ENCODE results near the gene OR8B4. TPM values are rescaled to one million over a fixed set of nuclear protein-coding genes. Genes with fewer than 3 reads are reported as not detected.
"Not testable (repeated sequence)": the region's sequence is repeated elsewhere in the genome, so short reads cannot be mapped to it uniquely, and the experiment has no call there.

Gene OR8B4
- total RNA-seq, 1 experiment from 2014 or later: not detected

GRCh38 chr11:124442442-124442841 lies 17.8 kb upstream of the OR8B4 start:
- DNase-seq (ENCODE audit: low read depth in 1 of 2, low spot score in 2 of 2): no peak
- no peaks in the 10 kb centered on the region for H3K27me3 ChIP-seq (replicated peaks)
- no peaks in the 10 kb centered on the region for H3K36me3 ChIP-seq
- H3K9me3 ChIP-seq (replicated peaks): no peaks in the 10 kb centered on the region
- no peak overlapping the region for H3K4me3 ChIP-seq
- H3K27ac ChIP-seq: no peak overlapping the region
- H3K4me1 ChIP-seq (replicated peaks): no peaks in the 10 kb centered on the region

- Histone ChIP-seq H3K4me3 (no peak overlapping the region), H3K36me3 (no peaks in the 10 kb centered on the region), H3K27ac (no peak overlapping the region), H3K27me3 (replicated peaks) (no peaks in the 10 kb centered on the region), H3K4me1 (replicated peaks) (no peaks in the 10 kb centered on the region), H3K9me3 (replicated peaks) (no peaks in the 10 kb centered on the region)
- no peak for DNase-seq (ENCODE audit: low read depth in 1 of 2, low spot score in 2 of 2)
Observed at GRCh38 chr11:124441519-124441918, 16.8 kb upstream of the OR8B4 start.

DNA sequence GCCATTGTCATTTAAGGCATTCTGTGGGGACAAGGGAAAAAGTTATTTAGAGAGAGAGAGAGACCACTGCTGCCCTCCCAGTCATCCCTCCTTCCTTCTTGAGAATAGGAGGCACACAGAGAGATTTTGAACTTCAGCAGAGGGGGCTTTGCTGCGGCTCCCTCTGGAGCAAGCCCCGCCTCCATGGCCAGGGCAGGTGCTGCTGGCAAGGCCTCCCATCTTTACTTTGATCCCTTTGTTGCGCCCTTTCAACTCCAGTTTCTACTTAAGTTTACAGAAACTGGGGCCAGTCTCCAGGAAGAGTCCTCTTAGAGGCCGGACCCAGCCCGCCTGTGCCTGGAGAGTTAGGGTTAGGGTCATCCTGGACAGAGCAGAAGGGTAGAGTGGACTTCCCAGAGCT lies 16.4 kb upstream of the OR8B4 start:
- H3K27ac ChIP-seq: no peak overlapping the region
- no peaks in the 10 kb centered on the region for H3K4me1 ChIP-seq (replicated peaks)
- H3K4me3 ChIP-seq: no peak overlapping the region
- H3K36me3 ChIP-seq: no peaks in the 10 kb centered on the region
- no peak for DNase-seq (ENCODE audit: low read depth in 1 of 2, low spot score in 2 of 2)
- no peaks in the 10 kb centered on the region for H3K27me3 ChIP-seq (replicated peaks)
- H3K9me3 ChIP-seq (replicated peaks): no peaks in the 10 kb centered on the region

GRCh38 chr11:124440608-124441007 lies 15.9 kb upstream of the OR8B4 start:
- no peak for DNase-seq (ENCODE audit: low read depth in 1 of 2, low spot score in 2 of 2)
- H3K4me1 ChIP-seq (replicated peaks): no peaks in the 10 kb centered on the region

GRCh38 chr11:124434699-124435098 lies 10.0 kb upstream of the OR8B4 start:
- Histone ChIP-seq H3K4me1 (replicated peaks) (no peaks in the 10 kb centered on the region), H3K27me3 (replicated peaks) (no peaks in the 10 kb centered on the region), H3K9me3 (replicated peaks) (no peaks in the 10 kb centered on the region), H3K36me3 (no peaks in the 10 kb centered on the region), H3K4me3 (no peak overlapping the region), H3K27ac (no peak overlapping the region)
- DNase-seq (ENCODE audit: low read depth in 1 of 2, low spot score in 2 of 2): no peak

More at GRCh38 chr11:124440608-124441007, 15.9 kb upstream of the OR8B4 start:
- H3K36me3 ChIP-seq: no peaks in the 10 kb centered on the region
- no peak overlapping the region for H3K27ac ChIP-seq
- no peaks in the 10 kb centered on the region for H3K27me3 ChIP-seq (replicated peaks)
- H3K9me3 ChIP-seq (replicated peaks): no peaks in the 10 kb centered on the region
- H3K4me3 ChIP-seq: no peak overlapping the region

GRCh38 chr11:124429599-124429998 lies 4.9 kb upstream of the OR8B4 start:
- DNase-seq (ENCODE audit: low read depth in 1 of 2, low spot score in 2 of 2): no peak
- Histone ChIP-seq H3K36me3 (no peaks in the 10 kb centered on the region), H3K4me3 (no peak overlapping the region)

GRCh38 chr11:124421043-124421442 lies 3.6 kb downstream of the OR8B4 start:
- Histone ChIP-seq H3K27ac (no peak overlapping the region), H3K4me3 (no peak overlapping the region), H3K36me3 (no peaks in the 10 kb centered on the region), H3K27me3 (replicated peaks) (no peaks in the 10 kb centered on the region), H3K4me1 (replicated peaks) (no peaks in the 10 kb centered on the region), H3K9me3 (replicated peaks) (no peaks in the 10 kb centered on the region)
- DNase-seq (ENCODE audit: low read depth in 1 of 2, low spot score in 2 of 2): no peak

More at GRCh38 chr11:124429599-124429998, 4.9 kb upstream of the OR8B4 start:
- no peaks in the 10 kb centered on the region for H3K4me1 ChIP-seq (replicated peaks)
- H3K9me3 ChIP-seq (replicated peaks): no peaks in the 10 kb centered on the region
- H3K27me3 ChIP-seq (replicated peaks): no peaks in the 10 kb centered on the region
- no peak overlapping the region for H3K27ac ChIP-seq

DNA sequence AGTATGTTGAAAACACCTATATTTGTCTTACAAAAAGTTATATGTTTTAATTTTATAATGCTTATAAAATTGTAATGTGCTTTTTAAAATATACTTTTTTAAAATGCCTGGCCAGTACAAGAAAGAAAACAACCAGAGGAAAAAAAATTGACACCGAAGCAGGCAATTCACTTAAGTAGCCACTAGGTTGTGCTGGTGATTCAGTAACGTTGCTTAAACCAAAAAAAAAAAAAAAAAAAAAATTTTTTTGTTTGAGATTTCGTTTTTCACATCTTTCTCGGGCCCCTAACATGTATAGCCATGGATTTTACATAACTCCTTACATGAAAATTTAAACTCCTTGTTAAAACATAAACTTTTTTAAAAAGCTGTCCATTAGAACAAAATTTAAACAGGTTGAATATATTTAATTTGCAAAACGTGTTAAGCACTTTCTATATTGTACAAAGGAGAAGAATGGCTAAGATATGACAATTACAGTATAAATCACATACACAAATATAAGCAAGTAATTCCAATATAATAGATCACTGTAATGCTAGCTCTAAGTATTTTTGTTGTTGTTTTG lies 9.2 kb downstream of the OR8B4 start:
- Histone ChIP-seq H3K36me3 (no peaks in the 10 kb centered on the region), H3K9me3 (replicated peaks) (no peaks in the 10 kb centered on the region), H3K4me3 (no peak overlapping the region), H3K4me1 (replicated peaks) (no peaks in the 10 kb centered on the region), H3K27me3 (replicated peaks) (no peaks in the 10 kb centered on the region), H3K27ac (no peak overlapping the region)
- DNase-seq (ENCODE audit: low read depth in 1 of 2, low spot score in 2 of 2): no peak

GRCh38 chr11:124409906-124410305 lies 14.8 kb downstream of the OR8B4 start:
- DNase-seq (ENCODE audit: low read depth in 1 of 2, low spot score in 2 of 2): no peak
- no peaks in the 10 kb centered on the region for H3K9me3 ChIP-seq (replicated peaks)
- no peaks in the 10 kb centered on the region for H3K36me3 ChIP-seq
- H3K27ac ChIP-seq: no peak overlapping the region
- no peak overlapping the region for H3K4me3 ChIP-seq
- H3K27me3 ChIP-seq (replicated peaks): no peaks in the 10 kb centered on the region
- H3K4me1 ChIP-seq (replicated peaks): 0 out of 2 replicates have a peak, but pooled peaks cover 3% of the 10 kb centered on the region

DNA sequence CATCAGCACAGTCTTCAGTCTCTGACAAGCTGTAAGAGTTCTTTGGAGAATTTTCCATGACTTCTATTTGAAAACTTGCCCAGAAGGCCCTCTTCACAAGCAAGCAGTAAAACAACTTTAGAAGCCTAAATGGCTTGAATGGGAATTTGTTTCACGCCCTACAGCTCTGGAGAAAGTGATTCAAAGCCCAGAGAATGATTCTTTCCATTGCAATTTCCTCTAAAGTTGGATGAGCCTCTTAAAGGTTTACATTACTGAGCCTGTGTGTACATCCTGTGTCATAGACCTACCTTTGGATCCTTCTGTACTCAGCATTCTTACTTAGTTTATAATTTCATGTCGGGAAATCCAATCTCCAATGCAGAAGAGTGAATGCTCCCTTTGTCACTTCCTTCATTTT lies 19.1 kb downstream of the OR8B4 start:
- Histone ChIP-seq H3K4me1 (replicated peaks) (0 out of 2 replicates have a peak, but pooled peaks cover 3% of the 10 kb centered on the region), H3K27ac (no peak overlapping the region), H3K9me3 (replicated peaks) (no peaks in the 10 kb centered on the region), H3K4me3 (no peak overlapping the region), H3K36me3 (no peaks in the 10 kb centered on the region), H3K27me3 (replicated peaks) (no peaks in the 10 kb centered on the region)
- DNase-seq (ENCODE audit: low read depth in 1 of 2, low spot score in 2 of 2): no peak

- not testable (repeated sequence) for H3K27me3 ChIP-seq (replicated peaks); H3K9me3 ChIP-seq (replicated peaks); DNase-seq (ENCODE audit: low read depth in 1 of 2, low spot score in 2 of 2); H3K36me3 ChIP-seq; H3K4me1 ChIP-seq (replicated peaks); H3K27ac ChIP-seq; H3K4me3 ChIP-seq
Observed at GRCh38 chr11:124403186-124403585, 21.5 kb downstream of the OR8B4 start.

GRCh38 chr11:124402326-124402922 lies 22.2 kb downstream of the OR8B4 start:
- DNase-seq (ENCODE audit: low read depth in 1 of 2, low spot score in 2 of 2): peak; percentile 34 to 71
- Histone ChIP-seq H3K36me3 (no peaks in the 10 kb centered on the region), H3K9me3 (replicated peaks) (no peaks in the 10 kb centered on the region), H3K27me3 (replicated peaks) (no peaks in the 10 kb centered on the region), H3K4me3 (no peak overlapping the region), H3K4me1 (replicated peaks) (0 out of 2 replicates have a peak, but pooled peaks cover 3% of the 10 kb centered on the region), H3K27ac (no peak overlapping the region)

DNA sequence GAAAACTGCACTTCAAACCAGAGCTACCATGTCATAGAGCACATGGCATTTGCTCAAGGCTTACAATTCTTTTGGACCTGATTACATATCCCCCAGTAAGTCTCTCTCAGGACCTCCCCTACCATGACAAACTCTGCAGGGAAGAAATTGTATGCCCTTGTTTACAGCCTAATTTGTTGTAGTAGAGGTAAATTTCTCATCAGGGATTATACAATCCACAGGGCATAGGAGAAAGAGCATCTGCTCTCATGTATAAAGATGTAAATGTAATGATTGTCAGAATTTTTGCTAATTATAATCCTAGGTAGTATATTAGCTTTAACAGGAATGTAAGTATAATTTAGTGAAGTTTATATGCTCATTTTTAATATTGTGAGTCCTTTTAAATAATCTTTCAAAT lies 25.7 kb downstream of the OR8B4 start, which contains the start of gene OR8B3:
OR8B3 (minus strand) TSS at position 101 of the 400 bp plus-strand sequence. CDS start 1,673 bp downstream, outside the sequence.
- Histone ChIP-seq H3K27me3 (replicated peaks) (no peaks in the 10 kb centered on the region), H3K36me3 (no peaks in the 10 kb centered on the region), H3K27ac (no peak within 1 kb of the TSS), H3K9me3 (replicated peaks) (no peaks in the 10 kb centered on the region), H3K4me1 (replicated peaks) (no peaks in the 10 kb centered on the region), H3K4me3 (no peak within 1 kb of the TSS)
- no peak for DNase-seq (ENCODE audit: low read depth in 1 of 2, low spot score in 2 of 2)

DNA sequence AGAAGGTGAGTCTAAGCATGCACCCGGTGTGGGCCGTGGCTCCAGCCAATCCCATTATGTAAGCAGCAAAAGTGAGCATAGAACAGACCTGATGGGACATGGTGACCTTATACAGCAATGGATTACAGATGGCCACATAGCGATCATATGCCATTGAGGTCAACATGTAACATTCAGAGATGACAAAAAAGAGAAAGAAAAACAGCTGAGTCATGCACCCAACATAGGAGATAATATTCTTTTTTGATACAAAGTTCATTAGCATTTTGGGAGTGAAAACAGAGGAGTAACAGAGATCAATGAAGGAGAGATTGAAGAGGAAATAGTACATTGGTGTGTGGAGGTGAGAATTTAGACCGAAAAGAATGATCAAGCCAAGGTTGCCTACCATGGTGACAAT lies 27.8 kb downstream of the OR8B4 start:
- H3K36me3 ChIP-seq; H3K27ac ChIP-seq; H3K4me1 ChIP-seq (replicated peaks); H3K4me3 ChIP-seq; H3K9me3 ChIP-seq (replicated peaks); DNase-seq (ENCODE audit: low read depth in 1 of 2, low spot score in 2 of 2); H3K27me3 ChIP-seq (replicated peaks): not testable (repeated sequence)

- Histone ChIP-seq H3K4me3 (no peak overlapping the region), H3K36me3 (no peaks in the 10 kb centered on the region)
- no peak for DNase-seq (ENCODE audit: low read depth in 1 of 2, low spot score in 2 of 2)
Observed at GRCh38 chr11:124394408-124394807, 30.3 kb downstream of the OR8B4 start.

More at GRCh38 chr11:124394408-124394807, 30.3 kb downstream of the OR8B4 start:
- H3K4me1 ChIP-seq (replicated peaks): no peaks in the 10 kb centered on the region
- no peak overlapping the region for H3K27ac ChIP-seq
- H3K27me3 ChIP-seq (replicated peaks): no peaks in the 10 kb centered on the region
- no peaks in the 10 kb centered on the region for H3K9me3 ChIP-seq (replicated peaks)
